Sigmoid colon (tissue), 7 donors: ENCODE data around the gene SH3RF3. TPM values are rescaled to one million over a fixed set of nuclear protein-coding genes. Genes with fewer than 3 reads are reported as not detected.

Experiments used
- DNase-seq: peaks from one replicate; pipeline ENCODE4 v3.0.0-alpha.2; 2019
- H3K27ac ChIP-seq, 4 donors: fragments of 200-600 bp; sonication (generic); one replicate each; pipeline ENCODE4 v1.5.1; 2016 to 2019; ENCODE audit warnings: mild to moderate bottlenecking in 1 of 4
- H3K27me3 ChIP-seq, 3 donors: fragments of 200-600 bp; sonication (generic); one replicate each; pipeline ENCODE4 v1.5.1; 2019; ENCODE audit warnings: mild to moderate bottlenecking in 1 of 3
- H3K36me3 ChIP-seq, 4 donors: fragments of 200-600 bp; sonication (generic); one replicate each; pipeline ENCODE4 v1.5.1; 2016 to 2019
- H3K4me1 ChIP-seq, 4 donors: fragments of 200-600 bp; sonication (generic); one replicate each; pipeline ENCODE4 v1.5.1; 2017 to 2019
- H3K4me3 ChIP-seq, 4 donors: fragments of 200-600 bp; sonication (generic); one replicate each; pipeline ENCODE4 v1.5.1; 2017 to 2019; ENCODE audit warnings: mild to moderate bottlenecking in 2 of 4, moderate library complexity in 1 of 4
- H3K9me3 ChIP-seq, 4 donors: fragments of 200-600 bp in 3 of 4; sonication (generic) in 3 of 4; one replicate each; pipeline versions ENCODE4 v1.5.1 to v1.6.1; 2013 to 2019
- CTCF ChIP-seq, 4 experiments: fragments of 450-650 bp in 3 of 4; fragments of 200-600 bp in 1 of 4; IDR thresholded peaks; one replicate each; pipeline ENCODE4 v1.5.1; 2016 to 2019; ENCODE audit warnings: antibody characterized with exemption in 4 of 4, mild to moderate bottlenecking in 3 of 4, moderate library complexity in 2 of 4
- EP300 ChIP-seq, 4 donors: sonication (generic); formaldehyde crosslinking; IDR thresholded peaks; one replicate each; pipeline ENCODE4 v1.6.1; 2017; ENCODE audit warnings: antibody characterized with exemption in 4 of 4
- POLR2A ChIP-seq, 2 donors: fragments of 450-650 bp; IDR thresholded peaks; one replicate each; pipeline ENCODE4 v1.6.1; 2016; ENCODE audit warnings: antibody characterized with exemption in 2 of 2, mild to moderate bottlenecking in 2 of 2, moderate library complexity in 2 of 2
- POLR2AphosphoS5 ChIP-seq, 4 donors: sonication (generic); formaldehyde crosslinking; IDR thresholded peaks; one replicate each; pipeline ENCODE4 v1.6.1; 2017; ENCODE audit warnings: antibody characterized with exemption in 4 of 4
- WGBS, 2 donors: extraction: QIAGEN DNeasy Blood & Tissue Kit; methylation state at CpG; one replicate each; pipeline ENCODE4 v1.1.7; 2013; 5-methylcytosine and 5-hydroxymethylcytosine counted together
- intact Hi-C: fragments of 100-400 bp; cut with DNase I; formaldehyde crosslinking; loops from one replicate; pipeline ENCODE4 v1.15.1; 2023
- polyA plus RNA-seq, 3 donors: library from polyadenylated mRNA; stranded (reverse); fragments of 200-250 nt; gene quantifications; one replicate each; pipeline ENCODE4 v1.2.3, GENCODE V29; 2013
- total RNA-seq, 4 donors: library from RNA; depleted of rRNA; stranded (reverse); fragments of >200 nt; gene quantifications; one replicate each; pipeline ENCODE4 v1.1.0, GENCODE V29; 2016
- donor health status: healthy with polysubstance abuse.
- donor health status: Bipolar disorder and iron deficiency.
- donor health status: healthy.

SH3RF3 gene
- total and polyA plus RNA-seq, 7 donors = 0.69 to 10.0 (median 3.4) TPM

DNA sequence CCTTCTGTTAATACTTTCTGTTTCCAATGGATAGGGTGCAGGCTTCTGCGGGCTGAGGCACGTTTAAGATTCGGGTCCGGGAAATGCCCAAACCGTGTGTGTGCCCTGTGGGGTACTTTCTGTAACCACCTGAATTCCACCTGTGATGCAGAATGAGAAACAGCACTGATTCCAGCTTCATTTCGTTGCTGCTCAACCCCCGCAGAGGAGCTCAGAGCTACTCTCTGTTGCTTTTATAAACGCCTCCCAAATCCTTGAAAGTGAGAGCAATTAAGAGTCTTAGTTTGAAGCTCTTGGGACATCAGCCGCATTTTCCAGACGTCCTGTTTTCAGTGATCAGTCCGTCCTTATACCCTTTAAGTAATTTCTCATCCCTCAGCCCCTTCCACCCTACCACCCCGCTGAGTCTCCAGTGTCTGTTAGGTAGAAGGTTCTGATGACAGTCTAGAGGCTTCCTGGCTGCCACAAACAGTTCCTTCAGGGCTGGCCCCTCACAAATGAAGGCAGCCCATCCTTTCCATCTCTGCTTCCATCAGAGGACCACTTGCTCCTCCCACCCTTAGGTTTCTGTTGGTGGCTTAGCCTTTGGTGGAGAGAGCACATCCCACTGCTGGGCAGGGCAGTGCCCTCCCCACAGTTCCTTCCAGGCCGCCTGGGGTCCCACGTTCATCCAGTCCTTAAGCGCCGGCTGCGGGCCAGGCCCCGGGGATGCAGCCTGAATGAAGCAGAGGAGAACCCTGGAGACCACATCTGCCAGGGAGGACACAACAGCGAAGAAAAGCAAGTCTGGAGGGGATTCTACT, 254.7 kb downstream of the SH3RF3 start:
- Histone ChIP-seq H3K4me3 (no peak overlapping the region), H3K36me3 (no peaks in the 10 kb centered on the region), H3K27me3 (no peaks in the 10 kb centered on the region), H3K4me1 (peaks cover 0 to 21% (median 15%) of the 10 kb centered on the region in 4 donors), H3K9me3 (no peaks in the 10 kb centered on the region), H3K27ac (no peak overlapping the region)
- peak; percentile 50 for DNase-seq
- TF ChIP-seq POLR2AphosphoS5 (IDR thresholded peaks at IDR 0.05) (no peak), EP300 (IDR thresholded peaks at IDR 0.05) (no peak), CTCF (IDR thresholded peaks at IDR 0.05) (no peak), POLR2A (IDR thresholded peaks at IDR 0.05) (no peak)
- intact Hi-C loops = no loop called here
- 92 to 94% methylated on average over 19 of the region's 19 CpGs for WGBS, 2 donors

DNA sequence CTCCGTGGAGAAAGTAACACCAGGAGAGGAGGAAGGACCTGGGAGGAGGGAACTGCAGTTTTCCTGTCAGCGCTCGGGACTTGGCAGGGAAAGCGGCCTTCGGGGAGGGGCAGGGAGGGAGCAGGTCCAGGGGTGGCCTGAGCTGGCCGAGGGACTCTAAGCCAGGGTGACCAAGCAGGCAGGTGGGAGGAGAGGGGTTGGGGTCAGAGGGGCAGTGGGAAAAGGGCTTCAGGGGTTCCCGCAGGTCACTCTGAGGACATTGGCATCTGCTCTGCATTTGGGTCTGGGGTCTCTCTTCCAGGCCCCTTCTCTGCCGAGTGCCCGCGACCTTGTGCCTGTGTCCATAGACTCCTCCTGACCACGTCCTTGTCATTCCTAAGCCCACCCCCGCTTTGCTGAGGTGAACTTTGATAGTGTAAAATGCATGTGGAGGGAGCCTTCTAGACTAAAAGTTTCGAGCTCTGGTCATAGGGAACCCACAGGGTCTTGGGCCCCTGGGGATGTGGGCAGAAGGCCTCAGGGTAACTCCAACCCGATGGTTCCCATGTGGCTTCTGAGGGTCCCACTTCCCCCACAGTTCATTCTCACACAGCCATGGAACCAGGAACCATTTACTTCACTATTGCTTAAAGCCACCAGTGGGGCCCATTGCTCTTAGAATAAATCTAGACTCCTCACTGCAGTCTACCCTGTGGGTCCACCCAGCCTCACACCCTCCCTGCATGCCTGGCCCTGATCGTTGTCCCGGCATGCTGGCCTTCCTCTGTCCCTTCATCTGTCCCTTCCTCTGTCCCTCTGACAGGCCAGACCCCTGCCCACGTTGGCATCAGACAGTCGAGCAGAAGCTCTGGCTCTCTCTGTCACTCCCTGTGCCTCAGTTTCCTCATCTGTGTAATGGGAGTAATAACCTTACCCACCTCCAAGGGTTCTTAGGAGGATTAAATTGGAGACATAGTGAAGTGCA, 255.6 kb downstream of the SH3RF3 start:
- no peak overlapping the region for H3K4me3 ChIP-seq
- no peaks in the 10 kb centered on the region for H3K36me3 ChIP-seq
- intact Hi-C loops = no loop called here
- H3K27ac ChIP-seq = no peak overlapping the region
- peaks cover 0 to 21% (median 15%) of the 10 kb centered on the region in 4 donors for H3K4me1 ChIP-seq
- WGBS, 2 donors = 89 to 90% methylated on average over 18 of the region's 18 CpGs
- no peaks in the 10 kb centered on the region for H3K9me3 ChIP-seq
- peak; percentile 58 for DNase-seq
- TF ChIP-seq CTCF (IDR thresholded peaks at IDR 0.05) (no peak), EP300 (IDR thresholded peaks at IDR 0.05) (no peak), POLR2A (IDR thresholded peaks at IDR 0.05) (no peak), POLR2AphosphoS5 (IDR thresholded peaks at IDR 0.05) (no peak)
- H3K27me3 ChIP-seq = no peaks in the 10 kb centered on the region

GRCh38 chr2:109385506-109385905, 256.5 kb downstream of the SH3RF3 start:
- Histone ChIP-seq H3K27me3 (no peaks in the 10 kb centered on the region), H3K4me1 (peaks cover 0 to 21% (median 15%) of the 10 kb centered on the region in 4 donors), H3K4me3 (no peak overlapping the region), H3K9me3 (no peaks in the 10 kb centered on the region), H3K27ac (no peak overlapping the region), H3K36me3 (no peaks in the 10 kb centered on the region)
- peak; percentile 24 for DNase-seq
- 69 to 71% methylated on average over 4 of the region's 4 CpGs for WGBS, 2 donors
- no peak for TF ChIP-seq EP300 (IDR thresholded peaks at IDR 0.05)
- no peak for TF ChIP-seq CTCF (IDR thresholded peaks at IDR 0.05)
- TF ChIP-seq POLR2AphosphoS5 (IDR thresholded peaks at IDR 0.05) = no peak
- no peak for TF ChIP-seq POLR2A (IDR thresholded peaks at IDR 0.05)
- intact Hi-C loops = no loop called here

DNA sequence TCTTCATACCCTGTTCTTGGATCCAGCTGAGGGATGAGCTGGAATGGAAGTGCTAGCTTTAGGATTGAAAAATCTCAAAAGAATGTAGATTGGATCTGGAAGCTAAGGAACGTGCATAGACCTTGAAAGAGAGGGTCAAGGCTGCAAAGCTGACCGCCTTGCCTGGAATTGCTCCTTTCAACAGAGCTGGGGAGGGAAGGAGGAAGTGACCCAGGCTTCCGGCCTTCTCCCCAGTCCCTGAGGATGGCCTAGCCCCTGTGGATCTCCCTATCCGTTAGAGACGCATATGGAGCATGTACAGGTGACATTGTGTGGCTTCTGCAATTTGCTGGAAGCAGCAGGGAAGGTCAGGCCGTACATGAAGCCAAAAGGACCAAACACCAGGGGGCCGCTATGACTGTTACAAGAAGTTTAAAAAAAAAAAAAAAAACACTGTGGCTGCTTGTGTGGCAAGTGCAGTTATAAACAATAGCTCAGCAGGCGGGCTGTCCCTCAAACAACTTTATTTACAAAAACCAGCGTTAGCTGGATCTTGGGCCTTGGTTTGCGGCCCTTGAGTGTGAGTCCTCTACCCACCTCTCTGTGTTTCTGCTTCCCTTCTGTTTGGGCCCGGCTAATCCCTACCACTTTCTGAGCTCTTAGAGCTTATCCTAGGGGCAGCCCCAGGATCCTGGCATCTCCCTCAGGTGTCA, 257.1 kb downstream of the SH3RF3 start:
- WGBS, 2 donors = 82 to 90% methylated on average over 11 of the region's 11 CpGs
- intact Hi-C loops = no loop called here
- DNase-seq = peak; percentile 48
- Histone ChIP-seq H3K4me1 (peaks cover 0 to 21% (median 15%) of the 10 kb centered on the region in 4 donors), H3K36me3 (no peaks in the 10 kb centered on the region), H3K27ac (no peak overlapping the region), H3K9me3 (no peaks in the 10 kb centered on the region), H3K4me3 (no peak overlapping the region), H3K27me3 (no peaks in the 10 kb centered on the region)
- TF ChIP-seq EP300 (IDR thresholded peaks at IDR 0.05) (no peak), CTCF (IDR thresholded peaks at IDR 0.05) (no peak), POLR2A (IDR thresholded peaks at IDR 0.05) (no peak), POLR2AphosphoS5 (IDR thresholded peaks at IDR 0.05) (no peak)
